DOHH2 (cell line): ENCODE data around the gene EXOSC2.

Experiments used
- H3F3A ChIP-seq: fragments of 200-600 bp; sonication (generic), shearing (Covaris generic); 2 replicates; pipeline ENCODE4 v1.6.0; 2016; ENCODE audit warnings: antibody characterized with exemption, mild to moderate bottlenecking; ENCODE audit not compliant: control insufficient read depth, insufficient read depth
- H3K27ac ChIP-seq: fragments of 200-600 bp; sonication (generic); 2 replicates; pipeline ENCODE4 v1.5.1; 2014; ENCODE audit warnings: low read depth, mild to moderate bottlenecking, low read length, moderate library complexity
- H3K27me3 ChIP-seq: fragments of 200-600 bp; sonication (generic); 2 replicates; pipeline ENCODE4 v1.6.1; 2014; ENCODE audit warnings: mild to moderate bottlenecking, low read length, mixed read lengths; ENCODE audit not compliant: control insufficient read depth
- H3K36me3 ChIP-seq: fragments of 200-600 bp; sonication (generic); 2 replicates; pipeline ENCODE4 v1.6.1; 2014; ENCODE audit warnings: mild to moderate bottlenecking, low read length, moderate library complexity, mixed read lengths; ENCODE audit not compliant: control insufficient read depth
- H3K4me1 ChIP-seq: fragments of 200-600 bp; sonication (generic); 2 replicates; pipeline ENCODE4 v1.6.1; 2014; ENCODE audit warnings: mild to moderate bottlenecking, low read length, mixed read lengths; ENCODE audit not compliant: control insufficient read depth
- H3K4me2 ChIP-seq: fragments of 200-600 bp; sonication (generic); 2 replicates; pipeline ENCODE4 v1.6.0; 2014; ENCODE audit warnings: mild to moderate bottlenecking, low read length, moderate library complexity
- H3K4me3 ChIP-seq: fragments of 200-600 bp; sonication (generic); 2 replicates; pipeline ENCODE4 v1.5.1; 2014; ENCODE audit warnings: mild to moderate bottlenecking, low read length, mixed read lengths
- H3K79me2 ChIP-seq: fragments of 200-600 bp; sonication (generic); 2 replicates; pipeline ENCODE4 v1.6.1; 2014; ENCODE audit warnings: mild to moderate bottlenecking, low read length, mixed read lengths; ENCODE audit not compliant: control insufficient read depth
- H3K9me2 ChIP-seq: fragments of 200-600 bp; sonication (generic); replicated peaks from 2 replicates; pipeline ENCODE4 v1.6.1; 2014; ENCODE audit warnings: mild to moderate bottlenecking, low read length, mixed read lengths; ENCODE audit not compliant: control insufficient read depth
- H3K9me3 ChIP-seq: fragments of 200-600 bp; sonication (generic); 2 replicates; pipeline ENCODE4 v1.6.1; 2014; ENCODE audit warnings: antibody characterized with exemption, low read length, mixed read lengths; ENCODE audit not compliant: control insufficient read depth, insufficient read depth
- H4K20me1 ChIP-seq: fragments of 200-600 bp; sonication (generic); 2 replicates; pipeline ENCODE4 v1.6.0; 2014; ENCODE audit warnings: low read depth, mild to moderate bottlenecking, antibody characterized with exemption, low read length, moderate library complexity; ENCODE audit not compliant: control insufficient read depth, insufficient read depth
- CTCF ChIP-seq: fragments of 200-600 bp; sonication (generic); IDR thresholded peaks from one replicate; pipeline ENCODE4 v1.5.1; 2014; ENCODE audit warnings: antibody characterized with exemption, mild to moderate bottlenecking, low read depth, low read length; ENCODE audit not compliant: poor library complexity, severe bottlenecking
- EZH2phosphoT487 ChIP-seq: fragments of 200-600 bp; sonication (generic); IDR thresholded peaks from 2 replicates; pipeline ENCODE4 v1.6.1; 2017; ENCODE audit warnings: borderline replicate concordance, mild to moderate bottlenecking, antibody characterized with exemption, low read length, moderate library complexity, mixed read lengths

EXOSC2 gene

GRCh38 chr9:130732793-130733221, 39.2 kb downstream of the EXOSC2 start:
- Histone ChIP-seq H3K27ac (no peak overlapping the region), H3K4me2 (no peak overlapping the region), H3K27me3 (no peaks in the 10 kb centered on the region), H3K4me3 (no peak overlapping the region), H3K79me2 (peaks cover 12% of the 10 kb centered on the region), H3K9me3 (no peaks in the 10 kb centered on the region), H3F3A (no peaks in the 10 kb centered on the region), H4K20me1 (no peaks in the 10 kb centered on the region), H3K4me1 (no peaks in the 10 kb centered on the region), H3K9me2 (no peaks in the 10 kb centered on the region), H3K36me3 (no peaks in the 10 kb centered on the region)
- TF ChIP-seq CTCF (no peak), EZH2phosphoT487 (no peak)

- Histone ChIP-seq H3K36me3 (no peaks in the 10 kb centered on the region), H3K79me2 (peaks cover 14% of the 10 kb centered on the region), H3K4me2 (no peak overlapping the region), H3K9me2 (no peaks in the 10 kb centered on the region), H4K20me1 (no peaks in the 10 kb centered on the region), H3F3A (no peaks in the 10 kb centered on the region), H3K27me3 (no peaks in the 10 kb centered on the region), H3K27ac (no peak overlapping the region), H3K4me3 (no peak overlapping the region), H3K4me1 (no peaks in the 10 kb centered on the region), H3K9me3 (no peaks in the 10 kb centered on the region)
- TF ChIP-seq CTCF (no peak), EZH2phosphoT487 (no peak)
These were observed 42.0 kb downstream of the EXOSC2 start for GRCh38 chr9:130735566-130735965.

- Histone ChIP-seq H3F3A (no peaks in the 10 kb centered on the region), H3K4me3 (no peak overlapping the region), H3K4me2 (no peak overlapping the region), H3K9me3 (no peaks in the 10 kb centered on the region), H3K27me3 (no peaks in the 10 kb centered on the region), H4K20me1 (no peaks in the 10 kb centered on the region), H3K9me2 (no peaks in the 10 kb centered on the region), H3K36me3 (no peaks in the 10 kb centered on the region), H3K4me1 (no peaks in the 10 kb centered on the region), H3K79me2 (peaks cover 14% of the 10 kb centered on the region), H3K27ac (no peak overlapping the region)
- TF ChIP-seq CTCF: no peak
- TF ChIP-seq EZH2phosphoT487: no peak
These were observed 43.3 kb downstream of the EXOSC2 start for GRCh38 chr9:130736834-130737233.

GRCh38 chr9:130738281-130738680, 44.7 kb downstream of the EXOSC2 start:
- peaks cover 18% of the 10 kb centered on the region for H3K79me2 ChIP-seq
- no peak overlapping the region for H3K27ac ChIP-seq
- H3K27me3 ChIP-seq: no peaks in the 10 kb centered on the region
- no peaks in the 10 kb centered on the region for H3K36me3 ChIP-seq
- H3K4me1 ChIP-seq: no peaks in the 10 kb centered on the region
- TF ChIP-seq EZH2phosphoT487 (no peak), CTCF (no peak)
- H3K4me3 ChIP-seq: no peak overlapping the region
- H3K9me3 ChIP-seq: no peaks in the 10 kb centered on the region
- H3K9me2 ChIP-seq: no peaks in the 10 kb centered on the region
- no peaks in the 10 kb centered on the region for H3F3A ChIP-seq
- no peaks in the 10 kb centered on the region for H4K20me1 ChIP-seq
- no peak overlapping the region for H3K4me2 ChIP-seq
